Measurements from ENCODE around the gene DUS1L. TPM values are rescaled to one million over a fixed set of nuclear protein-coding genes. Genes with fewer than 3 reads are reported as not detected.

Gene DUS1L
- total and polyA plus RNA-seq, 8 donors = 63.2 to 286 (median 116) TPM

GRCh38 chr17:82036634-82037091, 28.9 kb downstream of the DUS1L start:
- Histone ChIP-seq H3K4me3 (peak overlapping the region; percentile 67 to 87 (median 70)), H3K9me3 (no peaks in the 10 kb centered on the region), H3K4me1 (peaks cover 22 to 57% (median 47%) of the 10 kb centered on the region in 4 donors), H3K36me3 (peaks cover 0 to 15% (median 6%) of the 10 kb centered on the region in 4 donors), H3K27me3 (peaks cover 0 to 14% (median 8%) of the 10 kb centered on the region in 3 donors), H3K27ac (peak overlapping the region; percentile 91 to 97 (median 96))
- no peak for TF ChIP-seq CTCF (IDR thresholded peaks at IDR 0.05)
- TF ChIP-seq EP300 (IDR thresholded peaks at IDR 0.05) = no peak
- TF ChIP-seq POLR2AphosphoS5 (IDR thresholded peaks at IDR 0.05) = no peak
- no peak for TF ChIP-seq POLR2A (IDR thresholded peaks at IDR 0.05)
- WGBS, 5 donors = 14 to 32% (median 23%) methylated on average over 8 to 23 of the region's 23 CpGs
- intact Hi-C loops (cut with DNase I; ENCODE audit: low total_unique reads) = no loop called here
- DNase-seq = no peak

DNA sequence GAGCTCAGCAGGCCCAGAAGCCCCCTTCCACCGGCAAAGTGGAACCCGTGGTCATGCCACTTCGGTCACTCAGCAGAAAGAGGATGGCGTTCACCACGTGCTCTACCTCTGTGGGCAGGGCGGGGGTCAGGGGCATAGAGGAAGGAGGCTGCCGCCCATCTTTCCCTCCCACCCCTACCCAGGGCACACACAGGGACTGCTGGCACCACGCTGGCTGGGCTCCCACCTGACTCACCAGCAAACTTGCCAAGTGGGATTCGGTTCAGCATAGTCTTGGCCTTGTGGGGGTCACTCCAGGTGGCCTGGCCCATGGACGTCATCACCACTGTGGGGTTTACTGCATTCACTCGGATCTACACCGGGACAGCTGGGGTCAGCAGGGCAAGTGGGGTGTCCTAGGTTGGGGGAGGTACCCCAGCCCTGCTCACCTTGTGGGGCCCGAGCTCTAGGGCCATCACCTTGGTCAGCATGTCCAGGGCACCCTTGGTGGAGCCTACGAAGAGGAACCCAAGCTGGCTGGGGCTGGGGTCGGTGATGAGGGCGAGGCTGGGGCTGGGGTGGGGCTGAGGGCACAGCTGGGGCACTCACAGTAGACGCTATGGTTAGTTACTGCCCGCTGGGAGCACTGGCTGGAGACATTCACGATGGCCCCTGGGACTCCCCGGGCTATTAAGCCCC, 29.5 kb downstream of the DUS1L start:
- Histone ChIP-seq H3K27ac (peak overlapping the region; percentile 91 to 97 (median 96)), H3K27me3 (peaks cover 0 to 14% (median 8%) of the 10 kb centered on the region in 3 donors), H3K9me3 (no peaks in the 10 kb centered on the region), H3K36me3 (peaks cover 0 to 15% (median 6%) of the 10 kb centered on the region in 4 donors), H3K4me3 (peak overlapping the region; percentile 67 to 87 (median 70)), H3K4me1 (peaks cover 22 to 58% (median 49%) of the 10 kb centered on the region in 4 donors)
- 61 to 82% (median 69%) methylated on average over 9 to 20 of the region's 20 CpGs for WGBS, 5 donors
- intact Hi-C loops (cut with DNase I; ENCODE audit: low total_unique reads) = no loop called here
- no peak for DNase-seq
- TF ChIP-seq POLR2A (IDR thresholded peaks at IDR 0.05) (no peak), POLR2AphosphoS5 (IDR thresholded peaks at IDR 0.05) (no peak), EP300 (IDR thresholded peaks at IDR 0.05) (no peak), CTCF (IDR thresholded peaks at IDR 0.05) (no peak)

GRCh38 chr17:82035488-82035887, 30.1 kb downstream of the DUS1L start:
- H3K36me3 ChIP-seq = peaks cover 0 to 15% (median 6%) of the 10 kb centered on the region in 4 donors
- TF ChIP-seq CTCF (IDR thresholded peaks at IDR 0.05) (no peak), POLR2A (IDR thresholded peaks at IDR 0.05) (no peak)
- H3K27me3 ChIP-seq = peaks cover 0 to 14% (median 8%) of the 10 kb centered on the region in 3 donors
- H3K27ac ChIP-seq = no peak overlapping the region
- no peak for DNase-seq
- intact Hi-C loops (cut with DNase I; ENCODE audit: low total_unique reads) = no loop called here
- peak overlapping the region in 1 of 4 donors; percentile 87 for H3K4me3 ChIP-seq
- no peaks in the 10 kb centered on the region for H3K9me3 ChIP-seq
- H3K4me1 ChIP-seq = peaks cover 26 to 65% (median 55%) of the 10 kb centered on the region in 4 donors
- 84 to 92% (median 90%) methylated on average over 8 of the region's 8 CpGs for WGBS, 5 donors

DNA sequence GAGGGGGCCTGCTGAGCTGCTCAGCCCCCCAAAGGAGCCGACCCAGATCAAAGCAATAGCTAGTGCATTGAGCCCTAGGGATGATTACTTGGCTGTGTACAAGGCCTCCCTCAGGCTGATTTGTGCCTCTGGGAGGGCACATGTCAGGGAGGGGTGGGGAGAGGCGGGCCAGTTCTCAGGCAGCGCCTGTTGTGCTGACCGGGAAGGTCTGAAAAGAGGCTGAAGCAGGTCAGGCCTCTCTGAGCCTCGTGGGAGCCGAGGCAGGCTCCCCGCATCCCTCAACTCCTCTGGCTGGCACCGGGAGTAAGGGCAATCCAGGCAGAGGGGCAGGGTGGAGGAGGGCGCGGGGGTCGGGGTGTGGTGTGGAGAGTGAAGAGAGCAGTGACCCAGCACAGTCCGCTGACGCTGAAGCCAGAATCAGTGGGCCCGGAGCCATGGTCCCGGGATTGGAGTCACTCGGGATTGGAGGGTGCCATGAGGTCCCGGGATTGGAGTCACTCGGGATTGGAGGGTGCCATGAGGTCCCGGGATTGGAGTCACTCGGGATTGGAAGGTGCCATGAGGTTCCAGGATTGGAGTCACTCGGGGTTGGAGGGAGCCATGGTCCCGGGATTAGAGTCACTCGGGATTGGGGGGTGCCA, 31.1 kb downstream of the DUS1L start:
- Histone ChIP-seq H3K36me3 (peaks cover 0 to 15% (median 6%) of the 10 kb centered on the region in 4 donors), H3K27ac (no peak overlapping the region), H3K4me1 (peaks cover 32 to 67% (median 60%) of the 10 kb centered on the region in 4 donors), H3K9me3 (no peaks in the 10 kb centered on the region), H3K4me3 (no peak overlapping the region), H3K27me3 (peaks cover 0 to 14% (median 8%) of the 10 kb centered on the region in 3 donors)
- intact Hi-C loops (cut with DNase I; ENCODE audit: low total_unique reads) = no loop called here
- no peak for DNase-seq
- WGBS, 5 donors = 55 to 77% (median 70%) methylated on average over 23 of the region's 23 CpGs
- TF ChIP-seq POLR2AphosphoS5 (IDR thresholded peaks at IDR 0.05) (no peak), EP300 (IDR thresholded peaks at IDR 0.05) (no peak), CTCF (IDR thresholded peaks at IDR 0.05) (no peak), POLR2A (IDR thresholded peaks at IDR 0.05) (no peak)

All from stomach (tissue), 9 donors.